ENCODE data around the gene TBCCD1.

TBCCD1 gene, protein sequence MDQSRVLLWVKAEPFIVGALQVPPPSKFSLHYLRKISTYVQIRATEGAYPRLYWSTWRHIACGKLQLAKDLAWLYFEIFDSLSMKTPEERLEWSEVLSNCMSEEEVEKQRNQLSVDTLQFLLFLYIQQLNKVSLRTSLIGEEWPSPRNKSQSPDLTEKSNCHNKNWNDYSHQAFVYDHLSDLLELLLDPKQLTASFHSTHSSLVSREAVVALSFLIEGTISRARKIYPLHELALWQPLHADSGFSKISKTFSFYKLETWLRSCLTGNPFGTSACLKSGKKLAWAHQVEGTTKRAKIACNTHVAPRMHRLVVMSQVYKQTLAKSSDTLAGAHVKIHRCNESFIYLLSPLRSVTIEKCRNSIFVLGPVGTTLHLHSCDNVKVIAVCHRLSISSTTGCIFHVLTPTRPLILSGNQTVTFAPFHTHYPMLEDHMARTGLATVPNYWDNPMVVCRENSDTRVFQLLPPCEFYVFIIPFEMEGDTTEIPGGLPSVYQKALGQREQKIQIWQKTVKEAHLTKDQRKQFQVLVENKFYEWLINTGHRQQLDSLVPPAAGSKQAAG

DNA sequence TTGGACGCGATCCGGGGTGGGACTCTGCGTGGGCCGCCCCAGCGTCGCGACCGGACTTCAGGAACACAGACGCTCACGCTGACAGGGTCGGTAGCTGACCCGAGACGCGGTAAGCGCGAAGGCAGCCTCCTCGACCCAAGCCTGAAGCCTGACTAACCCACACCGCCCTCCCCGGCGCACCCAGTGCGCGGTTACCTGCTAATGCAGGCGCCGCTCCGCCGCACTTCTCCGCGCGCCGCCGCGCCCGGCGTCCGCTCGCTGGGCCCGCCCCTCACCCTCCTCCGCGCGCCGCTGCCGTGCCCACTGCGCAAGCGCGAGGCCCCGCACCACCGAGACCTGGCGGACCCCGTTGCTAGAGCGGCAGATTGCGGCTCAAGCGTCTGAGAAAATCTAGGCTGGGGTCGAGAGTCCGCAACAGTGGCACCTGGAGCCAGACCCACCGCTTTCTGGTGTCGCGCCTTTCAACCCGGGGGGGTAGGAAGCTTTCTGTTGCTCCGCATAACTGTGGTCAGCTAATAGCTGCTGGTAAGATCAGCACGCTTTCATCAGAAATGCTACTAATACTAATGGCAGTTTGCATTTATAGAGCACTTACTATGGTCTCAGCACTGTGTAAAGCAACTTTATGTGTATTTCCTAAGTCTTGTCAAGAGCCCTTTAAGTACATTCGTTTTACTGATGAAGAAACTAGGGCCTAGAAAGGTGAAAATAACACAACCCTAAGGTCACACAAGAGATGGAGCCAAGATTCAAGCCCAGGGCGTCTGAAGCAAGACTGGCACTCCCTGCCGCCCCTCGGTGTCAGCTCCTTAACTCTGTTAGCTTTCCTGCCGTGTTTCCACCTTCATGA lies at the start of gene TBCCD1:
TBCCD1 (minus strand) TSS at position 268 of the 850 bp plus-strand sequence. CDS start 3,010 bp downstream, outside the sequence.
- DNase-seq, result peak; percentile 85

DNA sequence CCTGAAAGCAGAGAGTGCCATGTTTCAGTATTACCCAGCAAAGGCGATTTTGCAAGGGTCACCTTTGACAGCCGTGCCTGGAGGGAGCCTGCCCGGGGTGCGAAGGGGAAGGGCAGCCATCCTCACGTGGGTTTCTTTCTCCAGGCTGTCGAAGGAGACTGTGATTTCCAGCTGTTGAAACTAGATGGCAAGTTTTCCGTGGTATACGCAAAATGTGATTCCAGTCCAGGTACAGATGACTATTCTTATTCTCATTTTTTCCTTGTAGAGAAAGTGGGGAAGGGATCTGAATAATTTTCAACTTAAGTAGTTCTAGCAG lies 49.1 kb upstream of the TBCCD1 start:
- no peak for DNase-seq

DNA sequence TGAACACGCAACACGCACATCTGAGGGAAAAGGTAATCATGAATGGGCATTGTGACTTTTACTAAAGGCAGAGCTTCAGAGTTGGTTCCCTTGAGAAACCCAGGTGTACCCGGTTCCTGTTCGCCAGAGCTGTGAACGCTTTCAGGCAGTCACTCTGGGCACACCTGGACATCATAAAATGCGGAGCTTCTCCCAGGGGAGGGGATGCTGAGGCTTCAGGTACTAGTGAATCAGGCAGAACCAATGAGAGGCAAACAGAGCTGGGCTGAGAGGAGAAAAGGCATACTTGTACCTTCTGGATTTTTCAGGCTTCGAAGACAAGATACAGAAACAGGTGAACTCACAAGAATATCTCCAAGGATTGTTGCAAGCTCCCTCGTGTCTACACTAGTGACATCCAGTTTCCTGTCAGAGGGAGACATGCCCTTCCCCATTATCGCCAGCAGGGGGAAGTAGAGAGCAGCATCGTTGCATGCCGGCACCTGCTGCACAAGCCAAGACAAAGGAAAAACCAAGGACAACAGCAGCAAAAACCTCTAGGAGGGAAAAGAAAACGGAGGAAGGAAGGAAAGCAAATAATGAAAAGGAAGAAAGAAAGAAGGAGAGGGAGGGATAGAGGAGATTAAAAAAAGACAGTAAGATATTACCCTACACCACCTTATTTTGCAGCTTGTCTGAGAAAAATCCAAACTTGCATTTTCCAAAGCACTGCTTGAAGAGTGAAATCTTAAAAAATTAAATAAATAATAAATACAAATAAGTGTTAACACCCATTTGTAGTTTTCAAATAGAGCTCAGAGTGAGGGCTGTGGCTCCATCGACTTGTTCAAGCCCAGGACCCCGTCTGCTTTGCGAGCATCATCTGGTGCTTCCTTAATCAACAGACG lies 47.7 kb upstream of the TBCCD1 start:
- DNase-seq, result peak; percentile 82

DNA sequence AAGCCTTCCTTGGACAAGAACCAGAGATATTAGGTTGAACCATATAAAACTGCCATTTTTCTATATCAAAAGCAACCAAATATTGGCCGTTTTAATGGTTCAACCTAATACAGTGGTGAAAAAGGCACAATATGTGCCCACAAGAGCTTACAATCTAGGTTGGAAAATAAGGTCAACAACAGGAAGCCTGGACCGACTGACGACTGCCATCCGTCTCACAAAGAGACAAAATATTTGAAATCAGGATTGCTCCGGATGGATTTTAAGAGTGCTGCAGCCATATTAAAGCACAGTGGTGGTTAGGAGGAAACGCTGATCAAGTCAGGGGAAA lies 47.1 kb upstream of the TBCCD1 start:
- DNase-seq, result no peak

DNA sequence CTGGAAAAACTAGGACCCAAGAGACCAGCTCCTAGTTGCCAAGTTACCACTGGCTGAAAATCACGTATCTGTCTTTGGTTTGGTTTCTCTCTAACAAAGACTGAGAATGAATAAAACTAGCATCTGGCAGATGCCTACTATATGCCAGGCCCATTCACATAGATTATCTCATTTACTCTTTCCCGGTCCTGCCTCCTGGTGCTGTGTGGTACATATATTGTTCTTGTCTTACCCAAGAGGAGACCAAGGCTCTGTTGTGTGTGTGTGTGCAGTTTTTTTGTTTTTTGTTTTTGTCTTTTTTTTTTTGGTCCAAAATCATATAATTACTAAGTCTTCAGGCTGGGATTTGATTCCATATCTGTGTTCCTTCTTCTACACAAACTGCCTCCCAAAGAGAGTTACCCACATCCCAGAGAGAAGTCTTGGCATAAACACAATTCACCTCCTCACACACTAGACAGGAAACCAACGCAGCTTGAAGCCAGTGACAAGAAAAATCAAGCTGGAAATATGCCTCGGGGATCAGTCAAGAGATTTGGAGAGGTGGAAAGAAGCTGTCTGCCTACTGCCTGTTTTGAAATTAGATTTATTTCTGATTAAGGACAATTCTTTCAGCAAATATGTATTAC lies 46.6 kb upstream of the TBCCD1 start:
- no peak for DNase-seq

DNA sequence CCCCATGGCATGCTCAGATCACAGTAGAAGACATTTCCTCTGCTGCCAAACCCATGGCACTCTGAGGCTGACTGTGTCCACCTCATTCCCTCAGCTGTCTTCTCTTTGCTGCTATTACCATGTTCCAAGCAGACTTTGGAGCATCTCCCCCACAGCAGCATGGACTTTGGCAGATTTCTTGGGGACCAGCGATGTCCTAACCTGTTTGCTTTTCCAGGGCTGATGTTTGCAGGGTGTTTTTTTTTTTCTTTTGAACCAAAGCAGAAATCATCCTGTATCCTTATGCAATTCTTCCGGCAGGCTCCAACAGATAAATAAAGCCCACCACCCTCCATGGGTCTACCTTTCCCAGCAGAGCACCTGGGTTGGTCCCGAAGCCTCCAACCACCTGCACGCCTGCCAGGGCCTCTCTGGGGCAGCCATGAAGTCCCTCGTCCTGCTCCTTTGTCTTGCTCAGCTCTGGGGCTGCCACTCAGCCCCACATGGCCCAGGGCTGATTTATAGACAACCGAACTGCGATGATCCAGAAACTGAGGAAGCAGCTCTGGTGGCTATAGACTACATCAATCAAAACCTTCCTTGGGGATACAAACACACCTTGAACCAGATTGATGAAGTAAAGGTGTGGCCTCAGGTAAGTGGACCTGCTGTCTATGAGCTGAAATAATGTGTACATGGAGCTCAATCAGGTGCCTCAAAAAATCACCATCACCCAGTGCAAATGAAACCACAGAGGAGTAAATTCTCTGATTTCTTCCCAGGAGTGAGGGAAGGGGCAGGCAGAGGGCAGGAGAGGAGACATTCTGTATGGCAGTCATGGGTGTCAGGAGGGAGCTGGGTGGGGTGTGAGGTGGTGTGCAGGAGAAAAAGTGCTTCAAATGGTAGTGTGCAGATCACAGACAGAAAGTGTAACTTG lies 45.8 kb upstream of the TBCCD1 start, which contains the start of gene AHSG:
AHSG (plus strand) TSS at position 340 of the 916 bp plus-strand sequence; CDS start at position 422, 82 bp downstream.
- no peak for DNase-seq

DNA sequence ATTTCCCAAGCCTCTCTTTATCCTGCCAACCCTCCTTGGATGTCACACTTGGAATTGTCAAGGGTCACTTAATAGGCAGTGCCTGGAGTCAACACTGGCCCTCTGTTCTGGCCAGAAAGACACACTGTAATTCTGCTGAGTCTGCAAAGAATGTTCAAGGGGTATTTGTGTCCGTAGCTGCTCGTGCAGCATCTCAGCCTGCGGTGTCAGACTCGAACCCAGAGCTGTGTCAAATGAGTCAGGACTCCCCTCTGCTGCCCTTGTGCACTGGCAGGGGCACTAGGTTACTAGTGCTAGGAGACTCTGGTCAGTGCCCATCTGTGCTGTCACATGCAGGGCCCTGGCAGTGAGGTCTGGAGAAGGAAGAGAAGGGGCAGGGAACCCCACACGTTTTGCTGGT lies 44.9 kb upstream of the TBCCD1 start:
- no peak for DNase-seq

DNA sequence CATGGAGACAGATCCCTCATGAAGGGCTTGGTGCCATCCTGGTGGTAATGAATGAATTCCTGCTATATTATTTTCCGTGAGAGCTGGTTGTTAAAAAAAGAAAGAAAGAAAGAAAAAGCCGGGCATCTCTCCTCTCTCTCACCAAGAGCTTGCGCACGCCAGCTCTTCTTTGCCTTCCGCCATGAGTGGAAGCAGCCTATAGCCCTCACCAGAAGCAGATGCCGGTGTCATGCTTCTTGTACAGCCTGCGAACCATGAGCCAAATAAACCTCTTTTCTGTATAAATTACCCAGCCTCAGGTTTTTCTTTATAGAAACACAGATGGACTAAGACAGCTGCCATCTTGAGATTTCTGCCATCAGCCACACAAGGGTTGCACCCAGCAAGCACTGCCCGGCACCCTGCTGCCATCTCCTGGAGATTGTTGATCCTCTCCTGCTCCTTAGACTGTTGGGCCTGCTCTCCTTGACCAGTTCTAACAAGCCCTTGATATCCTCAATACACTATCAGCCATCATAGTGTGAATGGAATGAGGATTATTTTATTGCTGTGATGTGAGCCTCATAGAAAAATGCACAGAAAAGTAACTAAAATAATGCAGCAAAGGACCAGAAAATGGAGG lies 42.2 kb upstream of the TBCCD1 start:
- peak; percentile 40 for DNase-seq

DNA sequence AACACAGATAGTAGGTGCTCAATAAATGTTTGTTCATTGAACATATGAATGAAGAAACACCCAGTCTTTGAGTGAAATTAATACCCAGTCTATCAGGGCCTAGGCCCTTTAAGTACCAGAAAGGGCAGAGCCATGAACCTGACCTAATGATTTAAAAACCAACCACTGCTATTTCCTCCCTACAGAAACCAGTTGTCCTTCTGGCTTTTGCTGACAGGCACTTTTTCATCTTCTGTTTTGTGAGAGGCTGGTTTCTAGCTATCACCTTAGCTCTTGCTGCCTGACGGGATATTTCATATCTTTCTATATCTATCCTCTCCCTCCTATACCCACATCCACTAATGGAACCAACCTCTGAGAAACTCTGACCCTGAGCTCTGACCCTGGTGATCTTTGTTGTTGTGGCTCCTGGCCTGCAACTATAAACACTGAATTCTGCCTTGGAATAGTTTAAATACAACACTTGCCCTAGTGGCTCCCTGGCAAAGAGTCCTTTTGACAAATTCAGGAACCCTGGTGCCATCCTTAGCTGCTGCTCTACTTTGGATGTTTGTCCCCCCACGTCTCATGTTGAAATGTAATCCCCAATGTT lies 41.6 kb upstream of the TBCCD1 start:
- DNase-seq, result no peak

DNA sequence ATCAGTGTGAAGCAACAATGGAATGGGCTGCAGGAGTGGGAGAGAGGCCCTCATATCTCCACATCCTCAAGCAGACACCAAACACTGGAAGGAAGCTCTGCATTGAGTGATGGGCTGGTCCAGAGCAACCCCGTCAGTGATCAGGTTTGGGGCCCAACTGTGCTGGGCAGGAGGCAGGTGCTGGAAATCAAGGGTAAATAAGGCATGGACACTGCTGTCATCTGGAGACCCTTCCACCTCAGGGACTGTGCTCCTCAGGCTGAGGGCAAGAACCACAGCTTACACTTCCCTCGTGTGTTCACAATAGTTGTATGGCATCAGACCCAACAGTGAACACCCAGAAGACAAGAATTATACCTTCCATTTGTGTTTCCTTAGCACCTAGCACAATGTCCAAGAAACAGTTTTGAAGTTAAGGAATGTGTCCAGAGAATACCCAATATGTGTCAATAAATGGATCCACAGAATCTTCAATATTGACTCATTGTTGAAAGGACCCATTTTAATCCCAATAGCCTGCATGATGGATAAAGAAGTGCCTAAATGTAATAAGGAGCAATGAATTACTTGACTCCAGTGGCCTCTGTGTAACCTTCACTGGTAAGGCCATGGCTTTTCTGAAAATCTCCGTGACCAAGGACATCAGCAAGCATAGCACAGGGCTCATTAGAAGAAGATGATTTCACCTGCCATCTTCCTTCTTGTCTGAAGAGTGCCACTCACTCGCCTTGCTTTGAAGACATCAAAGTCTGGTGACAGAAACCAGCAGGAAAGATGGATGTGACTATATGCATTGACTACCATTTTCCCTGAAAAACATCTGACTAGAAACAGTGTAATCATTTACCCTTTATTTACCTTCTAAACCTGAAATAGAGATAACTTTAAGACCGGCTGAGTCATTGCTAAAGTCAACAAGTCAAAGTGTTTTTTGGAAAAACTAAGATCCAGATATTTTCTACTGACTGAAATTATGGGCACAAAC lies 38.7 kb upstream of the TBCCD1 start:
- no peak for DNase-seq

DNA sequence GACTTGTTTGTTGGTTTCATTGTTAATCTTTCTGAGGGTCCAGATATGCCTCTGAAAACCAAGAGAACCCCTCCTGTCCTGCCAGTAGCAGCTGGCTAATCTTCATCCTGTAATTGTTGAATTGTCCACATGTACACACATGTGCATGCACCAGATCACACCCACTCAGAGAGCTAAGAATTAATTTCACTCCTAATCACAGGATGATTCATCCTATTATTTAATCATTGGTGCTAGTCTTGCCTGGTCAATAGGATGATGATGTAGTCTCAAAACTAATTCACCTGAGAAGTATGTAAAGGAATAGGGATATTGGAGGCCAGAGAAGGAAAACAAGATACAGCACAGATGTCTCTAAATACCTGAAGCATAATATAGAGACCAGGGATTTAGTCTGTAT lies 37.9 kb upstream of the TBCCD1 start:
- no peak for DNase-seq

DNA sequence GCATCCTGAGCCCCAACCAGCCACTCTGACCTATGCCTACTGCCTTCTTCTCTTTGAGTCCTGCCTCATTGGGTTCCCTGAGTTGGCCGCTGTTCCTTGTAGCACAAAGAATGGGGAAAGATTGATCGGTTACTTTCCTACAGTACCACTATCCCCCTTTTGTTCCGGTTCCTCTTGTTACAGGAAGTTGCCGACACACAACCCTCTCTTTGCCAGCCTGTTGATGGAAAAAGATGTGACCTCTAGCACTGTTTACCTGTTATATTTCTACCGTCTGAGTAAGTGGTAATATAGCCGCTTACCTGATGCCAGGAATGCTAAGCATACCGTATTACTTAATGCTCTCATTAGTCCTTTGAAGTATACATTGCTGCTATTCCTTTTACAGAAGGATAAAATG lies 36.0 kb upstream of the TBCCD1 start:
- no peak for DNase-seq

DNA sequence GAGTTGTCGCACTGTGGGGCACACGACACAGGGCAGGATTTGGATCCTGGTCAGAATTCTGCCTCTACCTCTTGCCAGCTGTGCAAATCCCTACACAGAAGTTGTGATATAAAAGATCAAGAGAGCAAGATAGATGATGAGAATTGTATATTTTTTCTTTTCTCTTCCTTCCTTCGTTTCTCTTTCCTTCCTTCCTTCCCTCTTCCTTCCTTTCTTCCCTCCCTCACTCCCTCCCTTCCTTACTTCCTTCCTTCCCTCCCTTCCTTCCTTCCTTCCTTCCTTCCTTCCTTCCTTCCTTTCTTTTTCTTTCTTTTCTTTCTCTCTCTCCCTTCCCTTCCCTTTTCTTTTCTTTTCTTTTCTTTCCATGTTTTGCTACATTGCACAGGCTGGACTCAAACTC lies 33.8 kb upstream of the TBCCD1 start:
- DNase-seq, result no peak

DNA sequence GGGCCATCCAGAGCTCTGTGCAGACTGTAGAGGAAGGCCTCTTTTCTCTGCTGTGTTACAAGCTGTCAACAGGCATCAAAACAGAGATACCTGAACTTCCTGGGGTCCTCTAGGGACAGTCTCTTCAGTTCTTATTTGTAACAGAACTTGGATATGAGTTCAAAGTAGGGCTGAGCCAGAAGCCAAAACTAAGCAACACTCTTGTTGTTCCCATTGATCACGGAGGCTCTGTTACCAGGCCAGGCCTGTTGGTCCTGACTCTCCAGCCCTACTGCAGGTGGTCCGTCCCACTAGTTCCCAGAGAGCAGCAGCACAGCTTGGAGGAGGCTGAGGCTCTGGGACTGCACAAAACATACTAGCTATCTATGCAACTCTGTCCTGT lies 32.6 kb upstream of the TBCCD1 start:
- no peak for DNase-seq

DNA sequence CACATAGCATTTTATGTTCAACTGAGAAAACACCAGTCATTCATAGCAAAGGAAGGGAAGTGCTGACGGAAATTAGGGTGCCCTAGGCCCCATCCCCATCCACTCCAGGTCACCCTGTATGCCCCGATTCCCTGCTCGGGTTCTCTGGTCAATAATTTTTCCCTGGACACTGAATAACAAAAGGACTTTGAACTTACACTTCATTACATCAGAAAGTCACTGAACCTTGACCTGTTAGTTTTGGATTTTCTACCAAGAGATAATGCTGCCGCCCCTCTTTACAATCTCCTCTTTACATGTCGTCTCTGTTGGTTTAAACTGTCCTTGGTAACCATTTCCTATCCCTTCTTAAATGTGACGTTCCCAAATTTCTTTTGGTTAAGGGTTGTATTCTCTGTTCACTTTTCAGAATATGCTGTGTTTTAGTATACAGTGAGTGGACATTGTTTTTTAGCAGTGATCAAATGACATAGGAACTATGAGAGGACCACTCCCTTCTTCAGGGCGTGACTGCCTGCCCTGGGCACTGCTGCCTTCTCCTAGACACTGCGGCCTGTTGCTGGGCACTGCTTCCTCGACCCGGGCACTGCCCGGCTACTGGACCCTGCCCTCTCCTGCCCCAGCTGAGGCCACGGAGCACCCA lies 32.1 kb upstream of the TBCCD1 start:
- no peak for DNase-seq

DNA sequence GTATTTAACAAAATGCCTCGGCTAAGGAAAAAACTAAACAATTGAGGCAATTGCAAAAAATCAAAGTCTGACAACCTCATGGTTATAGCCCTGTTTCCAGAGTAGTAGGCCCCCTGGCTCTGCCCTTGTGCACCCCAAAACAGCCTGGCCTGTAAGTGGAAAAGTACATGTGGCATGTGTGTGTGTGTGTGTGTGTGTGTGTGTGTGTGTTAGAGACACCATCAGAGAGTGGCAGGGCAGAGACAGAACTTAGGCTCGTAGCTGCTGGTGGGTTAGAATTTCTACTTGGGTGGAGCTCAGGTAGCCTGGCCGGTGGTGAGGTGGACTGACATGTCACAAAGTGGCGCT lies 31.6 kb upstream of the TBCCD1 start:
- DNase-seq, result no peak

DNA sequence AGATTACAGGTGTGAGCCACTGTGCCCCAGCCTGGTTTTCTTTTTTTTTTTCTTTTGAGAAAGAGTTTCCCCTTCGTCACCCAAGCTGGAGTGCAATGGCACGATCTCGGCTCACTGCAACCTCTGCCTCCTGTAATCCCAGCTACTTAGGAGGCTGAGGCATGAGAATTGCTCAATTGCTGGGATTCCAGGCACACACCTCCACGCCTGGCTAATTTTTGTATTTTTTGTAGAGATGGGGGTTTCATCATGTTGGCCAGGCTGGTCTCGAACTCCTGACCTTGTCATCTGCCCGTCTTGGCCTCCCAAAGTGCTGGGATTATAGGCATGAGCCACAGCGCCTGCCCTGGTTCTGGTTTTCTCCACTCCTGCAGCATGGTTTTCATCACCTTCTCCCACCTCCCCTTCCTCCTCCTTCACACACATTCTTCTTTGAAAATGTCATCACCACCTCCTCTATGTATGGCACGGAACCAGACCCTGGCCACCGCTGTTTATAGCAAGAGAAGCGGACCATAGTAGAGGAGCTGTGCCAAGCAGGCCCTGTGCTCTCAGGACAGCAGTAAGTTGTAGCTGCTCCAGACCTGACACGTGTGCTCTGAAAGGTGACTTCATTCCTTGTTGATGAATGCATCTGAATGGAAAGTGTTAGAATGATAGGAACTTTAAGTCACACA lies 31.1 kb upstream of the TBCCD1 start:
- DNase-seq, result no peak
